Sigmoid colon (tissue), 7 donors: ENCODE results near the gene SLC44A4. TPM values are rescaled to one million over a fixed set of nuclear protein-coding genes. Genes with fewer than 3 reads are reported as not detected.
A peak's percentile ranks its signal among the peaks of the same experiment; 100 is the strongest.

Experiments used
- DNase-seq: peaks from one replicate; pipeline ENCODE4 v3.0.0-alpha.2; 2019
- H3K27ac ChIP-seq, 4 donors: fragments of 200-600 bp; sonication (generic); one replicate each; pipeline ENCODE4 v1.5.1; 2016 to 2019; ENCODE audit warnings: mild to moderate bottlenecking in 1 of 4
- H3K27me3 ChIP-seq, 3 donors: fragments of 200-600 bp; sonication (generic); one replicate each; pipeline ENCODE4 v1.5.1; 2019; ENCODE audit warnings: mild to moderate bottlenecking in 1 of 3
- H3K36me3 ChIP-seq, 4 donors: fragments of 200-600 bp; sonication (generic); one replicate each; pipeline ENCODE4 v1.5.1; 2016 to 2019
- H3K4me1 ChIP-seq, 4 donors: fragments of 200-600 bp; sonication (generic); one replicate each; pipeline ENCODE4 v1.5.1; 2017 to 2019
- H3K4me3 ChIP-seq, 4 donors: fragments of 200-600 bp; sonication (generic); one replicate each; pipeline ENCODE4 v1.5.1; 2017 to 2019; ENCODE audit warnings: mild to moderate bottlenecking in 2 of 4, moderate library complexity in 1 of 4
- H3K9me3 ChIP-seq, 4 donors: fragments of 200-600 bp in 3 of 4; sonication (generic) in 3 of 4; one replicate each; pipeline versions ENCODE4 v1.5.1 to v1.6.1; 2013 to 2019
- CTCF ChIP-seq, 4 experiments: fragments of 450-650 bp in 3 of 4; fragments of 200-600 bp in 1 of 4; IDR thresholded peaks; one replicate each; pipeline ENCODE4 v1.5.1; 2016 to 2019; ENCODE audit warnings: antibody characterized with exemption in 4 of 4, mild to moderate bottlenecking in 3 of 4, moderate library complexity in 2 of 4
- EP300 ChIP-seq, 4 donors: sonication (generic); formaldehyde crosslinking; IDR thresholded peaks; one replicate each; pipeline ENCODE4 v1.6.1; 2017; ENCODE audit warnings: antibody characterized with exemption in 4 of 4
- POLR2A ChIP-seq, 2 donors: fragments of 450-650 bp; IDR thresholded peaks; one replicate each; pipeline ENCODE4 v1.6.1; 2016; ENCODE audit warnings: antibody characterized with exemption in 2 of 2, mild to moderate bottlenecking in 2 of 2, moderate library complexity in 2 of 2
- POLR2AphosphoS5 ChIP-seq, 4 donors: sonication (generic); formaldehyde crosslinking; IDR thresholded peaks; one replicate each; pipeline ENCODE4 v1.6.1; 2017; ENCODE audit warnings: antibody characterized with exemption in 4 of 4
- WGBS, 2 donors: extraction: QIAGEN DNeasy Blood & Tissue Kit; methylation state at CpG; one replicate each; pipeline ENCODE4 v1.1.7; 2013; 5-methylcytosine and 5-hydroxymethylcytosine counted together
- intact Hi-C: fragments of 100-400 bp; cut with DNase I; formaldehyde crosslinking; loops from one replicate; pipeline ENCODE4 v1.15.1; 2023
- polyA plus RNA-seq, 3 donors: library from polyadenylated mRNA; stranded (reverse); fragments of 200-250 nt; gene quantifications; one replicate each; pipeline ENCODE4 v1.2.3, GENCODE V29; 2013
- total RNA-seq, 4 donors: library from RNA; depleted of rRNA; stranded (reverse); fragments of >200 nt; gene quantifications; one replicate each; pipeline ENCODE4 v1.1.0, GENCODE V29; 2016
- donor health status: healthy with polysubstance abuse.
- donor health status: Bipolar disorder and iron deficiency.
- donor health status: healthy.

The SLC44A4 gene
- total RNA-seq (1 to 10 TPM in 2 of 4 donors, not detected in 2; 1.4 to 8.0 TPM), polyA plus RNA-seq (100 to 1,000 TPM in 2 of 3 donors, 10 to 100 TPM in 1; 78.1 to 252 (median 106) TPM)

- Histone ChIP-seq H3K36me3 (peaks cover 32 to 44% (median 39%) of the 10 kb centered on the region in 4 donors), H3K27ac (peak within 1 kb of the TSS in 1 of 4 donors; percentile 42), H3K27me3 (no peaks in the 10 kb centered on the region), H3K4me1 (peaks cover 0 to 10% (median 4%) of the 10 kb centered on the region in 4 donors), H3K9me3 (no peaks in the 10 kb centered on the region), H3K4me3 (peak within 1 kb of the TSS in 1 of 4 donors; percentile 3)
- TF ChIP-seq CTCF (IDR thresholded peaks at IDR 0.05) (no peak), POLR2AphosphoS5 (IDR thresholded peaks at IDR 0.05) (peak in 1 of 4 donors; percentile 46), POLR2A (IDR thresholded peaks at IDR 0.05) (no peak), EP300 (IDR thresholded peaks at IDR 0.05) (no peak)
- intact Hi-C loops = no loop called here
- no peak for DNase-seq
- 13 to 50% methylated on average over 18 of the region's 18 CpGs for WGBS, 2 donors
Measured at GRCh38 chr6:31878726-31879125, at the start of gene SLC44A4. TSS of gene SLC44A4 (minus strand) at chr6:31878997. CDS start at chr6:31878980, 17 bp downstream.

DNA sequence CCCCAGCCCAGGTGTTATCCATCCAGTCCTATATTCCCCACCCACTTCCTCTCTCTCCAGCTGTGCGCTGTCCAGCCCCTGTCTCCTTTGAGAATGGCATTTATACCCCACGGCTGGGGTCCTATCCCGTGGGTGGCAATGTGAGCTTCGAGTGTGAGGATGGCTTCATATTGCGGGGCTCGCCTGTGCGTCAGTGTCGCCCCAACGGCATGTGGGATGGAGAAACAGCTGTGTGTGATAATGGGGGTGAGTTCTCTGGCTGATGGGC lies 49.8 kb upstream of the SLC44A4 start:
- 85 to 88% methylated on average over 9 of the region's 9 CpGs for WGBS, 2 donors
- Histone ChIP-seq H3K36me3 (no peaks in the 10 kb centered on the region), H3K4me1 (no peaks in the 10 kb centered on the region), H3K27me3 (no peaks in the 10 kb centered on the region), H3K4me3 (no peak overlapping the region), H3K27ac (no peak overlapping the region), H3K9me3 (no peaks in the 10 kb centered on the region)
- TF ChIP-seq CTCF (IDR thresholded peaks at IDR 0.05) (no peak), EP300 (IDR thresholded peaks at IDR 0.05) (no peak), POLR2AphosphoS5 (IDR thresholded peaks at IDR 0.05) (no peak), POLR2A (IDR thresholded peaks at IDR 0.05) (no peak)
- intact Hi-C loops = no loop called here
- DNase-seq = no peak

GRCh38 chr6:31927863-31928671 lies 49.3 kb upstream of the SLC44A4 start:
- peak overlapping the region in 3 of 4 donors; percentile 6 to 31 (median 16) for H3K4me3 ChIP-seq
- intact Hi-C loops = no loop called here

DNA sequence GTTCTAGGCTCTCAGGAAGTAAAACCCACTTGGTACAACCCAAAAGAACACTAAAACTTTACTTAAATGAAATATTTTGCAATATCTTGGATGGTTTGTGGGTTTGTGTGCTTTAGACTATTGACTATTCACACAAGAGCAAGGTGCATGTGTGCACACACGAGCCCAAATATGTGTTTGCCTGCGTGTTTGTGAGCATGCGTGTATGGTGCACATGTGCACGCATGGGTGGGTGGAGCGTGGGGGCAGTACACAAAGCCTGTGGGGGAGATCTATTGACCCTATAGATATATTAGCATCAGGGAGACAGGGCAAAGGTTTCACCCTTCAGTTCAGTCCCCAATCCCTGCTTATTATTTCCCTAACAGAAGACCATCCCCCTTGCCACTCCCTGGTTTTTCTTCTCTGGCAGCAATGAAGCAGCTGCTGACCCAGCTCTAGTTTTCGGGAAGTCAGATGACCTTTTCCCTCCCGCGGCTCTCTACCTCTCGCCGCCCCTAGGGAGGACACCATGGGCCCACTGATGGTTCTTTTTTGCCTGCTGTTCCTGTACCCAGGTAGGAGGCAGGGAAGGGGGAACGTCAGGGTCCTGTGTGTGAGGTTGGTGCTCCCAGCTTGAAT lies 48.6 kb upstream of the SLC44A4 start, which contains the start of gene C2:
C2 (plus strand) TSS at position 476 of the 621 bp plus-strand sequence; CDS start at position 512, 36 bp downstream.
- intact Hi-C loops = no loop called here
- WGBS, 2 donors = 44 to 60% methylated on average over 11 of the region's 11 CpGs
- H3K27ac ChIP-seq = no peak within 1 kb of the TSS

More at GRCh38 chr6:31927863-31928671, 49.3 kb upstream of the SLC44A4 start:
- no peak for DNase-seq
- WGBS, 2 donors = 70 to 78% methylated on average over 11 of the region's 11 CpGs
- no peaks in the 10 kb centered on the region for H3K36me3 ChIP-seq
- no peaks in the 10 kb centered on the region for H3K9me3 ChIP-seq
- TF ChIP-seq POLR2AphosphoS5 (IDR thresholded peaks at IDR 0.05) (no peak), CTCF (IDR thresholded peaks at IDR 0.05) (no peak), EP300 (IDR thresholded peaks at IDR 0.05) (no peak), POLR2A (IDR thresholded peaks at IDR 0.05) (no peak)
- no peaks in the 10 kb centered on the region for H3K4me1 ChIP-seq
- H3K27ac ChIP-seq = no peak overlapping the region
- H3K27me3 ChIP-seq = no peaks in the 10 kb centered on the region

More for the DNA sequence above, 48.6 kb upstream of the SLC44A4 start, which contains the start of gene C2:
- Histone ChIP-seq H3K4me3 (peak within 1 kb of the TSS in 3 of 4 donors; percentile 6 to 31 (median 16)), H3K4me1 (no peaks in the 10 kb centered on the region), H3K36me3 (no peaks in the 10 kb centered on the region), H3K9me3 (no peaks in the 10 kb centered on the region), H3K27me3 (no peaks in the 10 kb centered on the region)
- TF ChIP-seq POLR2A (IDR thresholded peaks at IDR 0.05) (no peak), POLR2AphosphoS5 (IDR thresholded peaks at IDR 0.05) (no peak), CTCF (IDR thresholded peaks at IDR 0.05) (no peak), EP300 (IDR thresholded peaks at IDR 0.05) (no peak)
- no peak for DNase-seq
